Astrocyte (in vitro differentiated cells and primary cell): ENCODE measurements around the gene OMG. TPM values are rescaled to one million over a fixed set of nuclear protein-coding genes. Genes with fewer than 3 reads are reported as not detected.

Experiments
- DNase-seq: peaks from one replicate; pipeline ENCODE4 v3.0.0-alpha.2; 2010; ENCODE audit warnings: low read depth
- FAIRE-seq: peaks from 2 replicates; lab custom pipeline; 2011; peaks lifted over from hg19 to GRCh38; lab: Jason Lieb, UNC
- H2AFZ ChIP-seq: 2 replicates; pipeline ENCODE4 v1.6.0; 2012; ENCODE audit warnings: low read depth, low read length, inconsistent platforms
- H3K27ac ChIP-seq: 2 replicates; pipeline ENCODE4 v1.5.1; 2011; ENCODE audit warnings: low read depth, low read length, inconsistent platforms
- H3K27me3 ChIP-seq: 2 replicates; pipeline ENCODE4 v1.6.0; 2011; ENCODE audit warnings: low read length, inconsistent platforms; ENCODE audit not compliant: insufficient read depth
- H3K36me3 ChIP-seq: 2 replicates; pipeline ENCODE4 v1.5.1; 2011; ENCODE audit warnings: low read length, inconsistent platforms; ENCODE audit not compliant: insufficient read depth
- H3K4me1 ChIP-seq: 2 replicates; pipeline ENCODE4 v1.5.1; 2011; ENCODE audit warnings: low read length, inconsistent platforms; ENCODE audit not compliant: insufficient read depth
- H3K4me2 ChIP-seq: 2 replicates; pipeline ENCODE4 v1.6.0; 2012; ENCODE audit warnings: low read length, inconsistent platforms
- H3K4me3 ChIP-seq: 2 replicates; pipeline ENCODE4 v1.5.1; 2011; ENCODE audit warnings: low read depth, mild to moderate bottlenecking, low read length, inconsistent platforms; ENCODE audit not compliant: insufficient read depth
- H3K79me2 ChIP-seq: 2 replicates; pipeline ENCODE4 v1.6.0; 2012; ENCODE audit warnings: mild to moderate bottlenecking, low read length, inconsistent platforms; ENCODE audit not compliant: insufficient read depth
- H3K9ac ChIP-seq: 2 replicates; pipeline ENCODE4 v1.6.0; 2012; ENCODE audit warnings: mild to moderate bottlenecking, low read length, inconsistent platforms
- H3K9me3 ChIP-seq: 2 replicates; pipeline ENCODE4 v1.5.1; 2012; ENCODE audit warnings: low read depth, mild to moderate bottlenecking, low read length, inconsistent platforms; ENCODE audit not compliant: insufficient read depth
- H4K20me1 ChIP-seq: 2 replicates; pipeline ENCODE4 v1.6.0; 2012; ENCODE audit warnings: low read length, inconsistent platforms; ENCODE audit not compliant: insufficient read depth
- H3K27ac Mint-ChIP-seq: one replicate; pipeline ENCODE4 v1.8.0; 2021; ENCODE audit warnings: mild to moderate bottlenecking, mixed read lengths; ENCODE audit not compliant: unreplicated experiment
- H3K27me3 Mint-ChIP-seq: one replicate; pipeline ENCODE4 v1.8.0; 2021; ENCODE audit warnings: low read depth, mixed read lengths; ENCODE audit not compliant: unreplicated experiment
- H3K36me3 Mint-ChIP-seq: one replicate; pipeline ENCODE4 v1.8.0; 2021; ENCODE audit warnings: low read depth, mixed read lengths; ENCODE audit not compliant: unreplicated experiment
- H3K4me1 Mint-ChIP-seq: one replicate; pipeline ENCODE4 v1.8.0; 2021; ENCODE audit warnings: low read depth, mixed read lengths; ENCODE audit not compliant: unreplicated experiment
- H3K4me3 Mint-ChIP-seq: one replicate; pipeline ENCODE4 v1.8.0; 2021; ENCODE audit warnings: mild to moderate bottlenecking, moderate library complexity, mixed read lengths; ENCODE audit not compliant: unreplicated experiment
- H3K9me3 Mint-ChIP-seq: one replicate; pipeline ENCODE4 v1.8.0; 2021; ENCODE audit warnings: mild to moderate bottlenecking, mixed read lengths; ENCODE audit not compliant: unreplicated experiment
- EZH2 ChIP-seq: IDR thresholded peaks from 2 replicates; pipeline ENCODE4 v1.6.1; 2012; ENCODE audit warnings: mild to moderate bottlenecking, low read length, inconsistent platforms; ENCODE audit not compliant: insufficient read depth
- total RNA-seq: library from RNA; stranded (reverse); gene quantifications from 2 replicates; pipeline ENCODE4 v1.2.1, GENCODE V29; 2021
- TF ChIP-seq, protein P1 (sequence below): IDR thresholded peaks from 2 replicates; pipeline ENCODE4 v1.5.1; 2011; ENCODE audit warnings: low read depth, mild to moderate bottlenecking, inconsistent platforms, low read length, moderate library complexity; ENCODE audit not compliant: insufficient read depth

Gene OMG
- total RNA-seq, 1 donor from 2014 or later = not detected

DNA sequence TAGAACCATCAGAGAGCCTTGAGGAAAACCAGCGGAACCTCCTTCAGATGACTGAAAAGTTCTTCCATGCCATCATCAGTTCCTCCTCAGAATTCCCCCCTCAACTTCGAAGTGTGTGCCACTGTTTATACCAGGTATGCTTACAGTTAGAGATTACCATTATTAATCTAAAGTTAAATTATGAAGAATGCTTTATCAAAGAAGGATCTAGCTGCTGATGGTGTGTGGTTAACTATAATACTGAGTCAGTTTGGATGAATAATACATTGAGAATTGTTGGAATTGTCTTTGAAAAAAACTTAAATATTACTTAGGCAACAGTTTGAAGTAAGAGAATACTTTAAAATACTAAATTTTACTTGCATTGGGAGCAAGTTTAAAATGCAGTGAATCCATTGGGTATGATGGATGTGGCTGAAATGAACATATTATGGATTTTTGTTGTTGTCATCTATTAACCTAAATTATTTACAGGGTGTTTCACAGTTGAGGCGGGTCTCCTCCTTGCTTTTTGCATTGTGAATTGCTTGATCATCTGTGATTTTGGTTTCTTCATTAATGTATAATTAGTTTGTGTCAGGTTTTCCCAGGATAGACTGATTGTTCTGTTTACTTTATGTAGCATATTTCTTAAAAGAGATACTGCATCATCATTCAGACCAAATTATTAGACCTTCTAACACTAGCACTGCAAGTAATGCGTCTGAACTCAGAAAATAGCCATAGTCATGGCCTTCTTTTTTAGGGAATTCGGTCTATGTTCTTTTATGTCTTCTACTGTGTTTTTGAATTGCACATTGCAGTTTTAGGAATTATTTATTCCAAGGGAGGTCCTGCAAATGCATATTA, 47.8 kb downstream of the OMG start:
- no peak for TF ChIP-seq EZH2
- TF ChIP-seq, protein P1, sequence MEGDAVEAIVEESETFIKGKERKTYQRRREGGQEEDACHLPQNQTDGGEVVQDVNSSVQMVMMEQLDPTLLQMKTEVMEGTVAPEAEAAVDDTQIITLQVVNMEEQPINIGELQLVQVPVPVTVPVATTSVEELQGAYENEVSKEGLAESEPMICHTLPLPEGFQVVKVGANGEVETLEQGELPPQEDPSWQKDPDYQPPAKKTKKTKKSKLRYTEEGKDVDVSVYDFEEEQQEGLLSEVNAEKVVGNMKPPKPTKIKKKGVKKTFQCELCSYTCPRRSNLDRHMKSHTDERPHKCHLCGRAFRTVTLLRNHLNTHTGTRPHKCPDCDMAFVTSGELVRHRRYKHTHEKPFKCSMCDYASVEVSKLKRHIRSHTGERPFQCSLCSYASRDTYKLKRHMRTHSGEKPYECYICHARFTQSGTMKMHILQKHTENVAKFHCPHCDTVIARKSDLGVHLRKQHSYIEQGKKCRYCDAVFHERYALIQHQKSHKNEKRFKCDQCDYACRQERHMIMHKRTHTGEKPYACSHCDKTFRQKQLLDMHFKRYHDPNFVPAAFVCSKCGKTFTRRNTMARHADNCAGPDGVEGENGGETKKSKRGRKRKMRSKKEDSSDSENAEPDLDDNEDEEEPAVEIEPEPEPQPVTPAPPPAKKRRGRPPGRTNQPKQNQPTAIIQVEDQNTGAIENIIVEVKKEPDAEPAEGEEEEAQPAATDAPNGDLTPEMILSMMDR = no peak
- peaks cover 11% of the 10 kb centered on the region for H3K36me3 Mint-ChIP-seq

More for the DNA sequence above, 47.8 kb downstream of the OMG start:
- Mint-ChIP-seq H3K9me3 (no peaks in the 10 kb centered on the region), H3K27ac (peak overlapping the region; percentile 81), H3K27me3 (no peaks in the 10 kb centered on the region), H3K4me1 (peaks cover 20% of the 10 kb centered on the region), H3K4me3 (peak overlapping the region; percentile 6)
- Histone ChIP-seq H3K9ac (peak overlapping the region; percentile 15), H2AFZ (no peak overlapping the region), H3K27me3 (no peaks in the 10 kb centered on the region), H4K20me1 (no peaks in the 10 kb centered on the region), H3K4me1 (peaks cover 17% of the 10 kb centered on the region), H3K9me3 (no peaks in the 10 kb centered on the region), H3K79me2 (no peaks in the 10 kb centered on the region), H3K36me3 (peaks cover 15% of the 10 kb centered on the region), H3K27ac (peak overlapping the region; percentile 63), H3K4me2 (peak overlapping the region; percentile 45), H3K4me3 (no peak overlapping the region)
- FAIRE-seq (peak; percentile 20), DNase-seq (peak; percentile 89)

Other genes starting within 250 kb of the OMG start
- 53.7 and 54.9 TPM in 2 replicates for gene NF1, start 202.3 kb downstream of the OMG start, total RNA-seq
- 0.11 TPM in 1 of 2 replicates, not detected in the other for gene EVI2B, start 16.8 kb upstream of the OMG start, total RNA-seq
- gene EVI2A, start 24.4 kb upstream of the OMG start, total RNA-seq = 1.1 TPM in 2 replicates
- 1.9 and 4.4 TPM in 2 replicates for gene RAB11FIP4, start 94.4 kb upstream of the OMG start, total RNA-seq